Coronary artery (tissue), 2 donors: Measurements from ENCODE around the gene PACRGL.
"Not testable (repeated sequence)": the region's sequence is repeated elsewhere in the genome, so short reads cannot be mapped to it uniquely, and the experiment has no call there.

ENCODE experiments used
- DNase-seq: peaks from one replicate; pipeline ENCODE4 v3.0.0-alpha.2; 2017; ENCODE audit warnings: low spot score
- H3K27ac ChIP-seq, 2 donors: fragments of 200-600 bp; sonication (generic); one replicate each; pipeline ENCODE4 v1.5.1; 2016 to 2019
- H3K4me3 ChIP-seq: fragments of 200-600 bp; sonication (generic); 2 replicates; pipeline ENCODE4 v1.5.1; 2016; ENCODE audit warnings: mild to moderate bottlenecking, moderate library complexity
- TF ChIP-seq, protein P1 (sequence below): fragments of 200-600 bp; sonication (generic); IDR thresholded peaks from one replicate; pipeline ENCODE4 v1.5.1; 2019; ENCODE audit warnings: antibody characterized with exemption

PACRGL gene

DNA sequence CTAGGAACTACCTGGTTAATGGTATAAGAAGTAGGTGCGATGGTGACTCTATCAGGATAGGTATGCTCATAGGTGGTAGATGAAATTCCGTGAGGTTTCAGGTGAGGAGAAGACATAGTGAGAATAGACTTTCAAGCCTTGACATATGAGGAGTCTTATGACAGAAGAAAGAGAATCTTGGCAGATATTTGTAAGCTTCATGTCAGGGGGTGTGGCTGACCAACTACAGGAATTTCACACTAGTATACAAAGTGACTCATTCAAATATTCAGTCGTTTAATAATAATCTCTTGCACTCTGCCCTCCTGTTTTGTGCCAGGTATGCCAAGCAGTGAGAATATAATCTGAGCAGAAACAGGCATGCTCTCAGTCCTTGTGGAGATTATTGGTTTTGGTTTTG, 22.8 kb downstream of the PACRGL start:
- DNase-seq = no peak
- Histone ChIP-seq H3K4me3 (no peak overlapping the region), H3K27ac (no peak overlapping the region)
- TF ChIP-seq, protein P1, sequence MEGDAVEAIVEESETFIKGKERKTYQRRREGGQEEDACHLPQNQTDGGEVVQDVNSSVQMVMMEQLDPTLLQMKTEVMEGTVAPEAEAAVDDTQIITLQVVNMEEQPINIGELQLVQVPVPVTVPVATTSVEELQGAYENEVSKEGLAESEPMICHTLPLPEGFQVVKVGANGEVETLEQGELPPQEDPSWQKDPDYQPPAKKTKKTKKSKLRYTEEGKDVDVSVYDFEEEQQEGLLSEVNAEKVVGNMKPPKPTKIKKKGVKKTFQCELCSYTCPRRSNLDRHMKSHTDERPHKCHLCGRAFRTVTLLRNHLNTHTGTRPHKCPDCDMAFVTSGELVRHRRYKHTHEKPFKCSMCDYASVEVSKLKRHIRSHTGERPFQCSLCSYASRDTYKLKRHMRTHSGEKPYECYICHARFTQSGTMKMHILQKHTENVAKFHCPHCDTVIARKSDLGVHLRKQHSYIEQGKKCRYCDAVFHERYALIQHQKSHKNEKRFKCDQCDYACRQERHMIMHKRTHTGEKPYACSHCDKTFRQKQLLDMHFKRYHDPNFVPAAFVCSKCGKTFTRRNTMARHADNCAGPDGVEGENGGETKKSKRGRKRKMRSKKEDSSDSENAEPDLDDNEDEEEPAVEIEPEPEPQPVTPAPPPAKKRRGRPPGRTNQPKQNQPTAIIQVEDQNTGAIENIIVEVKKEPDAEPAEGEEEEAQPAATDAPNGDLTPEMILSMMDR = no peak

GRCh38 chr4:20723463-20723862, 23.2 kb downstream of the PACRGL start:
- H3K4me3 ChIP-seq = no peak overlapping the region
- TF ChIP-seq, protein P1 = no peak
- no peak for DNase-seq
- no peak overlapping the region for H3K27ac ChIP-seq

- H3K27ac ChIP-seq = no peak overlapping the region
- no peak overlapping the region for H3K4me3 ChIP-seq
- no peak for DNase-seq
- TF ChIP-seq, protein P1 = no peak
Measured at GRCh38 chr4:20724915-20725314, 24.7 kb downstream of the PACRGL start.

DNA sequence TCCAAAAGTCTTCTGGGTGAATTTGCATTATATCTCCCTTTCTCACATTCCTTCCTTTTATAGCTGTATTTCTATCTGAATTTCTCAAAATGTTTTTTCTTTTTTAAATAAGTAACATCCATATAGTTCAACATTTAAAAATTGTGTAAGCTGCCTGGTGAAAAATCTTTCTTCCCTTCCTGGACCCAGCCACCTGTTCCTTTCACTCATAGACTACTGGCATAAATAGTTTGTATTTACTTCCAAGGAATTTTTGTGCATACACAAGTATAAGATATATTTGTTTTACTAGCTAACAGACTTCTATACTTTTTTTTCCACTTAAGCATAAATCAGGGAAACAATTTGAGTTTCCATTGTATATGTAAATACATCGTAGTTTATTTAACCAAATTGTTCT, 35.7 kb downstream of the PACRGL start:
- no peak overlapping the region for H3K4me3 ChIP-seq
- DNase-seq = no peak
- TF ChIP-seq, protein P1 = no peak
- no peak overlapping the region for H3K27ac ChIP-seq

- not testable (repeated sequence) for DNase-seq, H3K27ac ChIP-seq, H3K4me3 ChIP-seq
Measured at GRCh38 chr4:20746000-20746399, 45.7 kb downstream of the PACRGL start.

GRCh38 chr4:20752641-20753040, 52.4 kb downstream of the PACRGL start:
- Histone ChIP-seq H3K4me3 (no peak overlapping the region), H3K27ac (no peak overlapping the region)
- TF ChIP-seq, protein P1 = no peak
- no peak for DNase-seq

GRCh38 chr4:20754036-20754435, 53.8 kb downstream of the PACRGL start:
- Histone ChIP-seq H3K4me3 (no peak overlapping the region), H3K27ac (no peak overlapping the region)
- DNase-seq = no peak
- TF ChIP-seq, protein P1 = no peak

- H3K4me3 ChIP-seq = no peak overlapping the region
- TF ChIP-seq, protein P1 = no peak
Measured at GRCh38 chr4:20760053-20760452, 59.8 kb downstream of the PACRGL start.

More at GRCh38 chr4:20760053-20760452, 59.8 kb downstream of the PACRGL start:
- DNase-seq = no peak
- no peak overlapping the region for H3K27ac ChIP-seq
